K562 (cell line): ENCODE results near the gene KIAA0513. TPM values are rescaled to one million over a fixed set of nuclear protein-coding genes. Genes with fewer than 3 reads are reported as not detected.

Experiments
- BHLHE40 ChIP-seq: IDR thresholded peaks from 2 replicates; pipeline ENCODE4 v1.6.1; 2011; ENCODE audit warnings: low read length, improper control_type of control experiment
- CLOCK ChIP-seq: fragments of 250-450 bp; sonication (Bioruptor Pico); IDR thresholded peaks from 2 replicates; pipeline ENCODE4 v1.4.0; 2020; ENCODE audit warnings: mild to moderate bottlenecking, moderate library complexity, borderline replicate concordance
- ELF1 ChIP-seq: fragments of 200-800 bp; sonication (Bioruptor generic); IDR thresholded peaks from 2 replicates; pipeline ENCODE4 v1.6.1; 2016; ENCODE audit warnings: missing genetic modification characterization, missing compliant biosample characterization
- ELF4 ChIP-seq: fragments of 450-650 bp; formaldehyde crosslinking; IDR thresholded peaks from 2 replicates; pipeline ENCODE4 v1.4.0; 2022; ENCODE audit warnings: missing genetic modification characterization
- MAZ ChIP-seq, 2 experiments: fragments of 450-650 bp in 1 of 2; sonication (generic) in 1 of 2; formaldehyde crosslinking; IDR thresholded peaks in 1 of 2; conservative IDR thresholded peaks in 1 of 2; 2 replicates each; pipeline versions ENCODE4 v1.4.0 to v1.5.0; 2020; ENCODE audit warnings: mild to moderate bottlenecking in 1 of 2, missing genetic modification reagents in 1 of 2
- SOX6 ChIP-seq: fragments of 450-650 bp; IDR thresholded peaks from 2 replicates; pipeline ENCODE4 v1.6.1; 2014; ENCODE audit warnings: mild to moderate bottlenecking
- TARDBP ChIP-seq: fragments of 450-650 bp; IDR thresholded peaks from 2 replicates; pipeline ENCODE4 v1.6.1; 2016
- ZNF407 ChIP-seq: fragments of 450-650 bp; IDR thresholded peaks from 2 replicates; pipeline ENCODE4 v1.6.1; 2016; ENCODE audit warnings: low read depth
- ZNF445 ChIP-seq: fragments of 250-450 bp; sonication (Bioruptor Pico); IDR thresholded peaks from 2 replicates; pipeline ENCODE4 v1.4.0; 2020; ENCODE audit warnings: low read depth, mild to moderate bottlenecking, moderate library complexity
- polyA plus RNA-seq, 8 experiments: library from polyadenylated mRNA; depleted of rRNA in 4 of 8; stranded (reverse) in 5 of 8; unstranded in 3 of 8; fragments of >200 nt; fragmentation: Nextera tagmentation in 2 of 8; fragmentation: Illumina TruSeq in 1 of 8; extraction: Ambion mirVana in 2 of 8; extraction: Trizol in 1 of 8; gene quantifications; 2 replicates each; pipeline versions ENCODE4 v1.2.1 to v1.2.3, GENCODE V29; 2011 to 2014; ENCODE audit warnings: inconsistent platforms in 1 of 8, missing spikeins in 1 of 8
- total RNA-seq, 7 experiments: library from RNA; depleted of rRNA in 6 of 7; stranded (reverse); fragments of >200 nt in 6 of 7; fragmentation: Illumina TruSeq in 2 of 7; extraction: Trizol in 2 of 7; gene quantifications; 2 replicates each; pipeline versions ENCODE4 v1.2.1 to v1.2.3, GENCODE V29; 2011 to 2021; ENCODE audit warnings: low replicate concordance in 1 of 7
- TF ChIP-seq, protein P1 (sequence below): IDR thresholded peaks from 2 replicates; pipeline ENCODE4 v1.6.1; 2014; ENCODE audit warnings: antibody characterized with exemption
- TF ChIP-seq, protein P2 (sequence below): IDR thresholded peaks from 3 replicates; pipeline ENCODE4 v1.6.1; 2011; ENCODE audit warnings: borderline replicate concordance, mild to moderate bottlenecking, moderate library complexity; ENCODE audit not compliant: insufficient read length; ENCODE audit errors: extremely low read depth

The KIAA0513 gene
- total and polyA plus RNA-seq, 9 of the 15 experiments (the other 6 are each of a cell fraction or from before 2014, with no cell fraction given) = 0.18 to 13.7 (median 10.2) TPM

DNA sequence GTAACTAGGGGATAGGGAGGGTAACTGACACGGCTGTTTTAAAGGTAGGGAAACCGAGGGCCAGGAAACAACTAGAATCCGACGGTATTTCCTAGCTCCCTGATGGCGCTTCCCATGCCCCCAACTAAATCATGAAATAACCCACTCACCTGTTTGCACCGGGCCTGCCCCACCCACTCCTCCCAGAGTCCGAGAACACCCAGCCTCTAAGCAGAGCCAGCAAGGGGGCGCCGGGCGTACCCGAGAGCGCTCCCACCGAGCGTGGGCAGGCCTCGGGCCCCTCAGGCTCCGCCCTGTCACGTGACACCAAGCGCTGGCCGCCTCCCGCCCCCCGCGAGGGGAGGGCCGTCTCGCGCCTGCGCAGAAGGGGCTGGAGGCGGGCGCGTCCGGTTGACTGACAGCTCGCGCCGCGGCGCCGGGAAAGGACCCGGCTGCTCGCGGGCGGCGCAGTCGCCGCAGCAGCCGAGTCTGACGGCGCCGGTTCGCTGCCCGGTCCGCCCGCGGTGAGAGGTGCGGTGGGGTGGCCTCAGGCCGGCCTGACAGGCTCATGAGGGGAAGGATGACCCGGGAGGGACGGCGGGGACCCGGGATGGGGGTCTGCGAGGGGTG lies at the start of gene KIAA0513 (continued):
- TF ChIP-seq, protein P1, sequence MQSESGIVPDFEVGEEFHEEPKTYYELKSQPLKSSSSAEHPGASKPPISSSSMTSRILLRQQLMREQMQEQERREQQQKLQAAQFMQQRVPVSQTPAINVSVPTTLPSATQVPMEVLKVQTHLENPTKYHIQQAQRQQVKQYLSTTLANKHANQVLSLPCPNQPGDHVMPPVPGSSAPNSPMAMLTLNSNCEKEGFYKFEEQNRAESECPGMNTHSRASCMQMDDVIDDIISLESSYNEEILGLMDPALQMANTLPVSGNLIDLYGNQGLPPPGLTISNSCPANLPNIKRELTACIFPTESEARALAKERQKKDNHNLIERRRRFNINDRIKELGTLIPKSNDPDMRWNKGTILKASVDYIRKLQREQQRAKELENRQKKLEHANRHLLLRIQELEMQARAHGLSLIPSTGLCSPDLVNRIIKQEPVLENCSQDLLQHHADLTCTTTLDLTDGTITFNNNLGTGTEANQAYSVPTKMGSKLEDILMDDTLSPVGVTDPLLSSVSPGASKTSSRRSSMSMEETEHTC = 0 out of 2 replicates have a peak, but pooled peaks have one; percentile 59
- no peak for TF ChIP-seq ELF1 (tag)
- peak; percentile 98 for TF ChIP-seq BHLHE40
- TF ChIP-seq CLOCK (CRISPR knock-in tag) = peak; percentile 92; the same call in 1 of the 2 replicates
- peak; percentile 56; the same call in 1 of the 2 replicates for TF ChIP-seq SOX6
- peak; percentile 97 to 99 for TF ChIP-seq MAZ (CRISPR knock-in tag; conservative IDR thresholded peaks at IDR 0.05 in 1 of 2, IDR thresholded peaks at IDR 0.05 in 1 of 2)
- TF ChIP-seq, protein P2, sequence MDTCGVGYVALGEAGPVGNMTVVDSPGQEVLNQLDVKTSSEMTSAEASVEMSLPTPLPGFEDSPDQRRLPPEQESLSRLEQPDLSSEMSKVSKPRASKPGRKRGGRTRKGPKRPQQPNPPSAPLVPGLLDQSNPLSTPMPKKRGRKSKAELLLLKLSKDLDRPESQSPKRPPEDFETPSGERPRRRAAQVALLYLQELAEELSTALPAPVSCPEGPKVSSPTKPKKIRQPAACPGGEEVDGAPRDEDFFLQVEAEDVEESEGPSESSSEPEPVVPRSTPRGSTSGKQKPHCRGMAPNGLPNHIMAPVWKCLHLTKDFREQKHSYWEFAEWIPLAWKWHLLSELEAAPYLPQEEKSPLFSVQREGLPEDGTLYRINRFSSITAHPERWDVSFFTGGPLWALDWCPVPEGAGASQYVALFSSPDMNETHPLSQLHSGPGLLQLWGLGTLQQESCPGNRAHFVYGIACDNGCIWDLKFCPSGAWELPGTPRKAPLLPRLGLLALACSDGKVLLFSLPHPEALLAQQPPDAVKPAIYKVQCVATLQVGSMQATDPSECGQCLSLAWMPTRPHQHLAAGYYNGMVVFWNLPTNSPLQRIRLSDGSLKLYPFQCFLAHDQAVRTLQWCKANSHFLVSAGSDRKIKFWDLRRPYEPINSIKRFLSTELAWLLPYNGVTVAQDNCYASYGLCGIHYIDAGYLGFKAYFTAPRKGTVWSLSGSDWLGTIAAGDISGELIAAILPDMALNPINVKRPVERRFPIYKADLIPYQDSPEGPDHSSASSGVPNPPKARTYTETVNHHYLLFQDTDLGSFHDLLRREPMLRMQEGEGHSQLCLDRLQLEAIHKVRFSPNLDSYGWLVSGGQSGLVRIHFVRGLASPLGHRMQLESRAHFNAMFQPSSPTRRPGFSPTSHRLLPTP = no peak
- TF ChIP-seq TARDBP = 0 out of 2 replicates have a peak, but pooled peaks have one; percentile 49
- peak; percentile 86; the same call in 1 of the 2 replicates for TF ChIP-seq ELF4 (CRISPR knock-in tag)
- TF ChIP-seq ZNF407 = no peak
- TF ChIP-seq ZNF445 (CRISPR knock-in tag) = no peak
